Stimulated activated CD8-positive, alpha-beta memory T cell treated with anti-CD3 and anti-CD28 coated beads, Interleukin-15, amount 100 ng/mL, for 4 hours (primary cell): ENCODE measurements around the gene LRP6.
"Not testable (repeated sequence)": the region's sequence is repeated elsewhere in the genome, so short reads cannot be mapped to it uniquely, and the experiment has no call there.

Source experiments
- DNase-seq, 2 donors: peaks; one replicate each; pipeline ENCODE4 v3.0.0-alpha.2; 2020; ENCODE audit warnings: low read depth in 2 of 2

Gene LRP6

GRCh38 chr12:12265571-12266388, 1.1 kb downstream of the LRP6 start:
- DNase-seq, result no peak

GRCh38 chr12:12265035-12265434, 1.8 kb downstream of the LRP6 start:
- no peak for DNase-seq

GRCh38 chr12:12263909-12264308, 2.9 kb downstream of the LRP6 start:
- DNase-seq, result no peak

GRCh38 chr12:12256291-12256757, 10.5 kb downstream of the LRP6 start:
- not testable (repeated sequence) for DNase-seq

- DNase-seq, result no peak
Observed at GRCh38 chr12:12254553-12254952, 12.3 kb downstream of the LRP6 start.

GRCh38 chr12:12249216-12250050, 17.4 kb downstream of the LRP6 start:
- no peak for DNase-seq

GRCh38 chr12:12247584-12247983, 19.3 kb downstream of the LRP6 start:
- DNase-seq, result no peak

GRCh38 chr12:12244341-12244740, 22.5 kb downstream of the LRP6 start:
- DNase-seq, result no peak

- DNase-seq, result no peak
Observed at GRCh38 chr12:12240662-12241340, 26.0 kb downstream of the LRP6 start.

GRCh38 chr12:12239127-12239526, 27.7 kb downstream of the LRP6 start:
- DNase-seq, result no peak

GRCh38 chr12:12238605-12239004, 28.2 kb downstream of the LRP6 start:
- DNase-seq, result no peak

GRCh38 chr12:12236896-12237295, 29.9 kb downstream of the LRP6 start:
- DNase-seq, result no peak

- DNase-seq, result no peak
Observed at GRCh38 chr12:12230275-12230674, 36.6 kb downstream of the LRP6 start.

GRCh38 chr12:12229556-12230092, 37.2 kb downstream of the LRP6 start:
- no peak for DNase-seq

GRCh38 chr12:12228402-12228801, 38.4 kb downstream of the LRP6 start:
- no peak for DNase-seq

- no peak for DNase-seq
Observed at GRCh38 chr12:12226187-12226586, 40.7 kb downstream of the LRP6 start.

- no peak for DNase-seq
Observed at GRCh38 chr12:12224240-12224940, 42.5 kb downstream of the LRP6 start.

GRCh38 chr12:12221560-12221959, 45.3 kb downstream of the LRP6 start:
- DNase-seq, result no peak

- DNase-seq, result no peak
Observed at GRCh38 chr12:12219664-12220063, 47.2 kb downstream of the LRP6 start.

- no peak for DNase-seq
Observed at GRCh38 chr12:12217018-12217359, 49.9 kb downstream of the LRP6 start.

GRCh38 chr12:12216349-12217017, 50.4 kb downstream of the LRP6 start:
- no peak for DNase-seq
